K562 (cell line): Measurements from ENCODE around the gene NFS1. TPM values are rescaled to one million over a fixed set of nuclear protein-coding genes. Genes with fewer than 3 reads are reported as not detected.

Experiments used
- ATF6 ChIP-seq: sonication (generic); formaldehyde crosslinking; IDR thresholded peaks from 2 replicates; pipeline ENCODE4 v1.4.0; 2020; ENCODE audit warnings: mild to moderate bottlenecking, missing genetic modification reagents
- BCL6 ChIP-seq: fragments of 250-450 bp; sonication (Bioruptor Pico); IDR thresholded peaks from 2 replicates; pipeline ENCODE4 v1.4.0; 2020
- CREB3 ChIP-seq: fragments of 450-650 bp; conservative IDR thresholded peaks from 2 replicates; pipeline ENCODE4 v1.6.1; 2016; ENCODE audit warnings: missing genetic modification characterization, low read depth, mild to moderate bottlenecking, missing compliant biosample characterization, moderate library complexity
- CTBP1 ChIP-seq: fragments of 450-650 bp; IDR thresholded peaks from 2 replicates; pipeline ENCODE4 v1.6.1; 2016; ENCODE audit warnings: borderline replicate concordance
- DIDO1 ChIP-seq: fragments of 450-650 bp; IDR thresholded peaks from 2 replicates; pipeline ENCODE4 v1.6.1; 2016; ENCODE audit warnings: low read depth, missing biosample characterization, missing genetic modification characterization
- E2F4 ChIP-seq: sonication (generic); formaldehyde crosslinking; IDR thresholded peaks from 2 replicates; pipeline ENCODE4 v1.8.0; 2022; ENCODE audit warnings: mild to moderate bottlenecking, low read depth, missing genetic modification reagents
- EP400 ChIP-seq: fragments of 450-650 bp; IDR thresholded peaks from 2 replicates; pipeline ENCODE4 v1.6.1; 2017; ENCODE audit warnings: antibody characterized with exemption, mild to moderate bottlenecking, moderate library complexity
- MTA1 ChIP-seq: fragments of 450-650 bp; IDR thresholded peaks from 2 replicates; pipeline ENCODE4 v1.6.1; 2017; ENCODE audit warnings: borderline replicate concordance
- MTF1 ChIP-seq: fragments of 250-450 bp; sonication (Bioruptor Pico); IDR thresholded peaks from 2 replicates; pipeline ENCODE4 v1.9.0; 2021; ENCODE audit warnings: moderate library complexity, mild to moderate bottlenecking, inconsistent platforms, borderline replicate concordance
- NFYB ChIP-seq: IDR thresholded peaks from 2 replicates; pipeline ENCODE4 v1.6.1; 2011; ENCODE audit warnings: mild to moderate bottlenecking, moderate library complexity; ENCODE audit not compliant: insufficient read length; ENCODE audit errors: extremely low read depth
- PHB2 ChIP-seq: fragments of 450-650 bp; IDR thresholded peaks from 2 replicates; pipeline ENCODE4 v1.6.1; 2017; ENCODE audit warnings: low read depth
- REST ChIP-seq, 2 experiments: fragments of 450-650 bp; formaldehyde crosslinking in 1 of 2; IDR thresholded peaks; 2 replicates each; pipeline versions ENCODE4 v1.4.0 to v1.6.1; 2014 to 2020; ENCODE audit warnings: mild to moderate bottlenecking in 2 of 2, borderline replicate concordance in 1 of 2, low read depth in 1 of 2
- SUPT5H ChIP-seq: fragments of 450-650 bp; IDR thresholded peaks from 2 replicates; pipeline ENCODE4 v1.6.1; 2016
- TCFL5 ChIP-seq: fragments of 250-450 bp; sonication (Bioruptor Pico); conservative IDR thresholded peaks from 2 replicates; pipeline ENCODE4 v1.6.1; 2021; ENCODE audit warnings: mild to moderate bottlenecking, moderate library complexity, matching md5 sums
- XRCC3 ChIP-seq: fragments of 450-650 bp; IDR thresholded peaks from 2 replicates; pipeline ENCODE4 v1.6.1; 2017; ENCODE audit warnings: mild to moderate bottlenecking, moderate library complexity
- ZNF785 ChIP-seq: fragments of 250-450 bp; sonication (Bioruptor Pico); IDR thresholded peaks from 2 replicates; pipeline ENCODE4 v1.4.0; 2020; ENCODE audit warnings: mild to moderate bottlenecking
- polyA plus RNA-seq, 8 experiments: library from polyadenylated mRNA; depleted of rRNA in 4 of 8; stranded (reverse) in 5 of 8; unstranded in 3 of 8; fragments of >200 nt; fragmentation: Nextera tagmentation in 2 of 8; fragmentation: Illumina TruSeq in 1 of 8; extraction: Ambion mirVana in 2 of 8; extraction: Trizol in 1 of 8; gene quantifications; 2 replicates each; pipeline versions ENCODE4 v1.2.1 to v1.2.3, GENCODE V29; 2011 to 2014; ENCODE audit warnings: inconsistent platforms in 1 of 8, missing spikeins in 1 of 8
- total RNA-seq, 7 experiments: library from RNA; depleted of rRNA in 6 of 7; stranded (reverse); fragments of >200 nt in 6 of 7; fragmentation: Illumina TruSeq in 2 of 7; extraction: Trizol in 2 of 7; gene quantifications; 2 replicates each; pipeline versions ENCODE4 v1.2.1 to v1.2.3, GENCODE V29; 2011 to 2021; ENCODE audit warnings: low replicate concordance in 1 of 7

The NFS1 gene
- total and polyA plus RNA-seq, 9 of the 15 experiments (the other 6 are each of a cell fraction or from before 2014, with no cell fraction given), result 11.5 to 84.8 (median 47.1) TPM

GRCh38 chr20:35664466-35665206 lies 34.5 kb downstream of the NFS1 start, which contains the start of the genes CPNE1 and RBM12 (continued):
- TF ChIP-seq DIDO1, result no peak
- TF ChIP-seq SUPT5H, result peak; percentile 98
- TF ChIP-seq ATF6 (CRISPR knock-in tag), result peak; percentile 60; the same call in 1 of the 2 replicates
- no peak for TF ChIP-seq TCFL5
- no peak for TF ChIP-seq ZNF785 (CRISPR knock-in tag)
- TF ChIP-seq REST (IDR thresholded peaks at IDR 0.05; ENCODE audit: borderline replicate concordance), result no peak
- peak; percentile 64; the same call in 1 of the 2 replicates for TF ChIP-seq REST (CRISPR knock-in tag; IDR thresholded peaks at IDR 0.05; ENCODE audit: low read depth)
- no peak for TF ChIP-seq MTF1 (CRISPR knock-in tag)
- TF ChIP-seq EP400, result peak; percentile 98
- no peak for TF ChIP-seq PHB2
- TF ChIP-seq MTA1, result no peak
- no peak for TF ChIP-seq CREB3 (tag)
- no peak; the same call in 1 of the 2 replicates for TF ChIP-seq CTBP1
- no peak for TF ChIP-seq BCL6 (CRISPR knock-in tag)
- TF ChIP-seq E2F4 (CRISPR knock-in tag), result peak; percentile 75; the same call in 1 of the 2 replicates
- TF ChIP-seq NFYB, result no peak
- no peak for TF ChIP-seq XRCC3
